ENCODE measurements around the gene RNF26. TPM values are rescaled to one million over a fixed set of nuclear protein-coding genes. Genes with fewer than 3 reads are reported as not detected.

RNF26 gene
- total and polyA plus RNA-seq, 2 of the 13 experiments (the other 11 are each of a cell fraction or from before 2014, with no cell fraction given): 11.9 to 26.3 TPM

GRCh38 chr11:119380827-119381180, 46.5 kb downstream of the RNF26 start:
- Histone ChIP-seq H3K4me1 (ENCODE audit: insufficient read depth, low read length) (peaks cover 76% of the 10 kb centered on the region), H3K36me3 (replicated peaks in 1 of 2; ENCODE audit: control insufficient read depth in 1 of 2, insufficient read depth in 2 of 2, low read length in 2 of 2) (no peaks in the 10 kb centered on the region), H3K4me2 (ENCODE audit: low read depth, low read length) (peak overlapping the region; percentile 98), H3K9ac (ENCODE audit: insufficient read depth, low read depth, low read length) (peak overlapping the region; percentile 77), H3K79me2 (ENCODE audit: insufficient read depth, low read length) (peaks cover 12% of the 10 kb centered on the region), H3K27ac (ENCODE audit: extremely low read length, insufficient read depth, low read length) (peak overlapping the region; percentile 76), H4K20me1 (ENCODE audit: insufficient read depth, low read length) (no peaks in the 10 kb centered on the region), H3K9me3 (ENCODE audit: low read length) (no peaks in the 10 kb centered on the region), H2AFZ (ENCODE audit: low read length) (peak overlapping the region; percentile 21), H3K27me3 (ENCODE audit: control insufficient read depth in 1 of 2, insufficient read depth in 2 of 2, low read length in 2 of 2) (no peaks in the 10 kb centered on the region; a peak in 1 of 5 replicates), H3K4me3 (replicated peaks in 1 of 3; ENCODE audit: insufficient read depth in 1 of 3, low read depth in 2 of 3, low read length in 3 of 3) (peak overlapping the region; percentile 67 to 82 (median 68))
- BruUV-seq (replicated peaks): TSS peak; percentile 61
- POLR2A ChIA-PET: interaction anchor here (0.6 to 3.6 kb wide), 12 partner anchors 9 to 80 kb away, joined by 3 to 28 read pairs (median 6); partner anchors contain the start of genes C1QTNF5 and MCAM
- intact Hi-C loops (cut with micrococcal nuclease; ENCODE audit: unreplicated experiment) (loop anchor here (2.0 kb wide), 1 partner anchor 94 kb away; no protein-coding TSS in a partner anchor), in situ Hi-C loops (cut with HindIII; ENCODE audit: extremely low pct_ligation_motif_present, low pct_unique_long_range_greater_than_20kb) (no loop called here)
- 4% methylated on average over 4 of the region's 10 CpGs for WGBS (ENCODE audit: low lambda C conversion rate)
- ATAC-seq (peak; percentile 42), FAIRE-seq (no peak), DNase-seq (ENCODE audit: low spot score) (peak; percentile 47)
- CTCF ChIA-PET (ENCODE audit: low intra/inter-chr PET ratio, low total read pairs): interaction anchor here (1.0 to 2.1 kb wide), 2 partner anchors 20 to 43 kb away, joined by 3 to 13 read pairs; no protein-coding TSS in a partner anchor
- TF ChIP-seq E2F5 (CRISPR knock-in tag; conservative IDR thresholded peaks at IDR 0.05) (peak; percentile 83; the same call in 1 of the 2 replicates), U2AF2 (IDR thresholded peaks at IDR 0.05; ENCODE audit: low read depth, low read length) (no peak), ZNF10 (CRISPR knock-in tag; IDR thresholded peaks at IDR 0.05; ENCODE audit: borderline replicate concordance, low read depth) (no peak), IKZF4 (CRISPR knock-in tag; IDR thresholded peaks at IDR 0.05; ENCODE audit: borderline replicate concordance, low read depth, not compliant biosample characterization) (peak; percentile 46), ZNF761 (CRISPR knock-in tag; conservative IDR thresholded peaks at IDR 0.05) (peak; percentile 52; the same call in 1 of the 2 replicates), ZNF33B (CRISPR knock-in tag; IDR thresholded peaks at IDR 0.05) (0 out of 2 replicates have a peak, but pooled peaks have one; percentile 7), CEBPG (CRISPR knock-in tag; IDR thresholded peaks at IDR 0.05) (0 out of 2 replicates have a peak, but pooled peaks have one; percentile 3), MED13 (CRISPR knock-in tag; IDR thresholded peaks at IDR 0.05) (0 out of 2 replicates have a peak, but pooled peaks have one; percentile 2), CCDC6 (CRISPR knock-in tag; IDR thresholded peaks at IDR 0.05) (0 out of 2 replicates have a peak, but pooled peaks have one; percentile 16), RBAK (CRISPR knock-in tag; IDR thresholded peaks at IDR 0.05) (no peak), NFYB (CRISPR knock-in tag; IDR thresholded peaks at IDR 0.05) (0 out of 2 replicates have a peak, but pooled peaks have one; percentile 12), EP300 (IDR thresholded peaks at IDR 0.05; ENCODE audit: low read depth in 2 of 2, low read length in 2 of 2) (no peak), EP300 (CRISPR knock-in tag; IDR thresholded peaks at IDR 0.05; ENCODE audit: borderline replicate concordance) (no peak), ZNF513 (CRISPR knock-in tag; conservative IDR thresholded peaks at IDR 0.05) (no peak), PLSCR1 (CRISPR knock-in tag; IDR thresholded peaks at IDR 0.05; ENCODE audit: borderline replicate concordance) (0 out of 2 replicates have a peak, but pooled peaks have one; percentile 13), POLR2AphosphoS5 (IDR thresholded peaks at IDR 0.05; ENCODE audit: low read depth, low read length) (peak; percentile 11; the same call in 1 of the 2 replicates), RBFOX2 (IDR thresholded peaks at IDR 0.05; ENCODE audit: low read depth, low read length) (no peak), ZNF644 (CRISPR knock-in tag; IDR thresholded peaks at IDR 0.05; ENCODE audit: low read depth) (no peak), REPIN1 (CRISPR knock-in tag; IDR thresholded peaks at IDR 0.05; ENCODE audit: borderline replicate concordance, low read depth) (0 out of 2 replicates have a peak, but pooled peaks have one; percentile 13), TFDP1 (CRISPR knock-in tag; IDR thresholded peaks at IDR 0.05; ENCODE audit: borderline replicate concordance) (peak; percentile 69; the same call in 1 of the 2 replicates), ZNF547 (CRISPR knock-in tag; IDR thresholded peaks at IDR 0.05) (0 out of 2 replicates have a peak, but pooled peaks have one; percentile 60)
